GM12801 (cell line): ENCODE data around the gene DDX1.

Source experiments
- TF ChIP-seq, protein P1 (sequence below): IDR thresholded peaks from one replicate; pipeline ENCODE4 v1.5.1; 2011; ENCODE audit warnings: control low read depth; ENCODE audit not compliant: insufficient read length; ENCODE audit errors: extremely low read depth

The DDX1 gene

DNA sequence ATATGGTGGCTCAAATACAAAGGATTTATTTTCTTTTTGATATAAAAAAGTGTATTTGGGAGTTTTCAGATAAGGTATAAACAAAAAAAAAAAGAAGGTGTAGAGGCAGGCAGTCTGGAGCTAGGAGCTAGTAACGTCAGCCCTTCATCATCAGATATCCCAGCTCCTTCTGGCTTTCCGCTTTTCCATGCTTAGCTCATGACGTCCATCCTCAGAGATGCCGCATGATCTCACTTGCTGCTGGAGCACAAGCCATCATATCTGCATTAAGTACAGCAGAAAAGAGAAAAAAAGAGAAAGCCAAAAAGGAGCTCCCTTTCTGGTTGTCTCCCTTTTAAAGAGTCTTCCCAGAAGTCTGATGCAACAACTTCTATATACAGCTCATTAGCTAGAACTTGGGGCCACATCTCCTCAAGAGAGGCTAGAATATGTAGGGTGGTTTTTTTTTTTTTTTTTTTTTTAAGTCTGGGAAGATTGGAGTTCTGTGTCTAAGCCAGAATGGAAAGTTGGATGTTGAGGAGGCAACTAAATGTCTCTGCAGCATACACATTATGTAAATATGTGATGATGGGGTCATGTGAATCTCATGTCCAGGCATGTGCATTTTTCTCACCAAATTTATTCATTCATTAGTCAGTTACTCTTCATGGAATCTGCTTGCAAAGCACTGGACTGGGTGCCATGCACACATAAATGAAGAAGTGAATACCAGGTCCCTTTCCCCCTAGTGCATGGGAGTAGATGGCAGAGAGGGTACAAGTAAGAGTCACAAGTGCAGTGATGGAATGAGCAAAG is 52.3 kb downstream of the DDX1 start:
- TF ChIP-seq, protein P1, sequence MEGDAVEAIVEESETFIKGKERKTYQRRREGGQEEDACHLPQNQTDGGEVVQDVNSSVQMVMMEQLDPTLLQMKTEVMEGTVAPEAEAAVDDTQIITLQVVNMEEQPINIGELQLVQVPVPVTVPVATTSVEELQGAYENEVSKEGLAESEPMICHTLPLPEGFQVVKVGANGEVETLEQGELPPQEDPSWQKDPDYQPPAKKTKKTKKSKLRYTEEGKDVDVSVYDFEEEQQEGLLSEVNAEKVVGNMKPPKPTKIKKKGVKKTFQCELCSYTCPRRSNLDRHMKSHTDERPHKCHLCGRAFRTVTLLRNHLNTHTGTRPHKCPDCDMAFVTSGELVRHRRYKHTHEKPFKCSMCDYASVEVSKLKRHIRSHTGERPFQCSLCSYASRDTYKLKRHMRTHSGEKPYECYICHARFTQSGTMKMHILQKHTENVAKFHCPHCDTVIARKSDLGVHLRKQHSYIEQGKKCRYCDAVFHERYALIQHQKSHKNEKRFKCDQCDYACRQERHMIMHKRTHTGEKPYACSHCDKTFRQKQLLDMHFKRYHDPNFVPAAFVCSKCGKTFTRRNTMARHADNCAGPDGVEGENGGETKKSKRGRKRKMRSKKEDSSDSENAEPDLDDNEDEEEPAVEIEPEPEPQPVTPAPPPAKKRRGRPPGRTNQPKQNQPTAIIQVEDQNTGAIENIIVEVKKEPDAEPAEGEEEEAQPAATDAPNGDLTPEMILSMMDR = no peak

- TF ChIP-seq, protein P1 = no peak
Measured at GRCh38 chr2:15645300-15645699, 53.6 kb downstream of the DDX1 start.

DNA sequence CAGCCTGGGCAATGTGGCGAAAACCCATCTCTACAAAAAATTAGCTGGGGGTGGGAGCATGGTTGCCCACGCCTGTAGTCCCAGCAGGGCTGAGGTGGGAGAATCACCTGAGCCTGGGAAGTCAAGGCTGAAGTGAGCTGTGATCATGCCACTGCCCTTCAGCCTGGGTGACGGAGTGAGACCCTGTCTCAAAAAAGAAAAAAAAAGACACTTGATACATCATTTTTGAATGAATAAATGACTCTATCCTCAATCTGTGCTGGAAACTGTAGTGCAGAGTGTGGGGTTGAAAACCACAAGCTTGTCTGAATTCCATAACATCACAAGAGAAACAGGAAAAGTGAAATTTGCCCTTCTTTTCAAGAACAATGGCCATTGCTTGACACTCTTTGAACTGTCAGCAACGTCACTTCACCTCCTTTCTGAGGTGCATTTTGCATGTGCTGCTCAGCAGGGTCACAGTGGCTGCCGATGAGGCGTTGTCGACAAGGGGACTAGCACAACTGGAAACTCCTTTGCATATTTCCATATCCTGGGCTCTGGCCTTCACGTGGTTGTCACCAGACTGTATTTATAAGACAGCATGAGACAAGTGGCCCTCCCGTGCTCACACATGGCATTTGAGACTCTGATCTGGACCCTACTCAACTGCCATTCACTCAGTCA is 54.2 kb downstream of the DDX1 start:
- TF ChIP-seq, protein P1 = no peak

DNA sequence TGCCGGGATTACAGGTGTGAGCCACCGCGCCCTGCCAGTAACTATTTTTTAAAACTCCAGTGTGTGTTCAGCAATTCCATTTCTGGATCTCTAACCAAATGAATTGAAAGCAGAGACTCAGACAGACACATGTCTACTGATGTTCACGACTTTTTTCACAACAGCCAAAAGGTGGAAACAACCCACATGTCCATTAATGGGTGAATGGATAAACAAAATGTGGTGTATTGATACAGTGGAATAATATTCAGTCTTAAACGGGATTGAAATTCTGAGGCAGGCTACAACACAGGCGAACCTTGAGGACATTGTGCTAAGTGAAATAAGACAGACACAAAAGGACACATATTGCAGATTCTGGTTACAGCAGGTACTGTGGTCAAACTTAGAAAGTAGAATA is 55.0 kb downstream of the DDX1 start:
- TF ChIP-seq, protein P1 = no peak

DNA sequence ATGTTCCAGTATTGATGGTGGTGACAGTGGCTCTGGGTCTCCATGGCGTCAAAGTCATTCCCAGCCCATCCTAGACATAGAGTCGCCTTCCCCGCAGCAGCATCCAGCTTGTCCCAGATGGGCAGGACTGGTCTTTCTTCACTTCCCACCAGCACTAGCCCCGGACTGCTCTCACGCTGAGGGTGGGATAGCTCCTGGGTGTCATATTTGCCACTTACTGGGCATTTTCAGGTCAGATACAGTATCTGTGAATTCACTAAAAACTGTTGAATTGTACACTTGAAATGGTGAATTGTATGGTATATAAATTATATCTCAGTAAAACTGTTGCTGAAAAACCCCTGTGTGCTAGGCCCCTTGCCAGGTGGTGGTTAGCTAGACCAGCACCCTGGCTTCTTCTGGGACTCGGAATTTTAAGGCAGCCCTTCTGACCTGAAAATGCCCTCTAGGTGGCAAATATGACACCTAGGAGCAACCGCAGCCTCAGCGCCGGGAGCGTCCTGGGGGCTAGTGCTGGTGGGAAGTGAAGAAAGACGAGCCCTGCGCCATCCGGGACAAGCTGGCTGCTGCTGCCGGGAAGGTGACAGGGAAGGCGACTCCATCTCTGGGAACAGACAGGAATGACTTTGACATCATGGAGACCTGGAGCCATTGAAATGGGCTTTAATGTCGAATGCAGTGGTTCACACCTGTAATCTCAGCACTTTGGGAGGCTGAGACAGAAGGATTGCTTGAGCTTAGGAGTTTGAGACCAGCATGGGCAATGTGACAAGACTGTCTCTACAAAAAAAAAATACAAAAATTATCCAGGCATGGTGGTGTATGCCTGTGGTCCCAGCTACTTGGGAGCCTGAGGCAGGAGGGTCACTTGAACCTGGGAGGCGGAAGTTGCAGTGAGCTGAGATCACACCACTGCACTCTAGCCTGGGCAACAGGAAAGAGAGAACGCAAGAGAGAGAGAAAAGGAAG is 56.2 kb downstream of the DDX1 start:
- TF ChIP-seq, protein P1 = no peak

GRCh38 chr2:15648593-15649525 is 57.2 kb downstream of the DDX1 start:
- TF ChIP-seq, protein P1 = no peak
